K562 (cell line): ENCODE measurements around the gene SON.

Source experiments
- CBFA2T3 ChIP-seq: fragments of 450-650 bp; IDR thresholded peaks from 2 replicates; pipeline ENCODE4 v1.6.1; 2017
- GABPB1 ChIP-seq: sonication (generic); formaldehyde crosslinking; IDR thresholded peaks from 2 replicates; pipeline ENCODE4 v1.8.0; 2022; ENCODE audit warnings: mild to moderate bottlenecking, missing genetic modification reagents
- IRF2 ChIP-seq: sonication (generic); formaldehyde crosslinking; IDR thresholded peaks from 2 replicates; pipeline ENCODE4 v1.8.1; 2022; ENCODE audit warnings: mild to moderate bottlenecking, missing genetic modification reagents
- JUNB ChIP-seq: fragments of 450-650 bp; formaldehyde crosslinking; conservative IDR thresholded peaks from 2 replicates; pipeline ENCODE4 v1.4.0; 2020; ENCODE audit warnings: mild to moderate bottlenecking
- RAD51 ChIP-seq: fragments of 450-650 bp; IDR thresholded peaks from 2 replicates; pipeline ENCODE4 v1.7.1; 2016; ENCODE audit warnings: low read depth, mild to moderate bottlenecking, borderline replicate concordance
- TEAD4 ChIP-seq, 2 experiments: sonication (generic) in 1 of 2; formaldehyde crosslinking in 1 of 2; IDR thresholded peaks; 2 replicates each; pipeline versions ENCODE4 v1.6.1 to v1.8.0; 2012 to 2022; ENCODE audit warnings: borderline replicate concordance in 1 of 2, inconsistent platforms in 1 of 2, low read length in 1 of 2, mild to moderate bottlenecking in 1 of 2, missing genetic modification reagents in 1 of 2
- ZNF184 ChIP-seq: sonication (generic); formaldehyde crosslinking; IDR thresholded peaks from 2 replicates; pipeline ENCODE4 v1.5.0; 2020; ENCODE audit warnings: missing genetic modification reagents

DNA sequence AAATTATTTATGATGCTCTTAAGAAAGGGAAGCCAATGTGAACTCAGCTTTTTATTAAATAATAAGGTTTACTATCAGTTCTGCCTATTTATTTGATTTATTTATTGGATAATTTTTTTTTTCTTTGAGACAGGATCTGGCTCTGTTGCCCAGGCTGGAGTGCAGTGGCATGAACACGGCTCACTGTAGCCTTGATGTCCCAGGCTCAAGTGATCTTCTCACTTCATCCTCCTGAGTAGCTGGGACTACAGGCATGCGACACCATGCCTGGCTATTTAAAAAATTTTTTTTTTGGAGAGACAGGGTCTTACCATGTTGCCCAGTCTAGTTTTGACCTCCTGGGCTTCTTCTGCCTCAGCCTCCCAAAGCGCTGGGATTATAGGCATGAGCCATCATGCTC is 30.4 kb upstream of the SON start:
- no peak for TF ChIP-seq CBFA2T3
- TF ChIP-seq TEAD4 (IDR thresholded peaks at IDR 0.05; ENCODE audit: low read length): no peak
- TF ChIP-seq TEAD4 (CRISPR knock-in tag; IDR thresholded peaks at IDR 0.05; ENCODE audit: borderline replicate concordance): no peak
- no peak for TF ChIP-seq IRF2 (CRISPR knock-in tag)
- no peak for TF ChIP-seq GABPB1 (CRISPR knock-in tag)
- TF ChIP-seq ZNF184: no peak
- TF ChIP-seq JUNB (CRISPR knock-in tag): no peak
- no peak for TF ChIP-seq RAD51
